Measurements from ENCODE around the gene ZNF236. TPM values are rescaled to one million over a fixed set of nuclear protein-coding genes. Genes with fewer than 3 reads are reported as not detected.

Gene ZNF236
- total and polyA plus RNA-seq, 10 of the 15 experiments (the other 5 are each of a cell fraction or from before 2014, with no cell fraction given) = 1.0 to 14.4 (median 5.9) TPM

DNA sequence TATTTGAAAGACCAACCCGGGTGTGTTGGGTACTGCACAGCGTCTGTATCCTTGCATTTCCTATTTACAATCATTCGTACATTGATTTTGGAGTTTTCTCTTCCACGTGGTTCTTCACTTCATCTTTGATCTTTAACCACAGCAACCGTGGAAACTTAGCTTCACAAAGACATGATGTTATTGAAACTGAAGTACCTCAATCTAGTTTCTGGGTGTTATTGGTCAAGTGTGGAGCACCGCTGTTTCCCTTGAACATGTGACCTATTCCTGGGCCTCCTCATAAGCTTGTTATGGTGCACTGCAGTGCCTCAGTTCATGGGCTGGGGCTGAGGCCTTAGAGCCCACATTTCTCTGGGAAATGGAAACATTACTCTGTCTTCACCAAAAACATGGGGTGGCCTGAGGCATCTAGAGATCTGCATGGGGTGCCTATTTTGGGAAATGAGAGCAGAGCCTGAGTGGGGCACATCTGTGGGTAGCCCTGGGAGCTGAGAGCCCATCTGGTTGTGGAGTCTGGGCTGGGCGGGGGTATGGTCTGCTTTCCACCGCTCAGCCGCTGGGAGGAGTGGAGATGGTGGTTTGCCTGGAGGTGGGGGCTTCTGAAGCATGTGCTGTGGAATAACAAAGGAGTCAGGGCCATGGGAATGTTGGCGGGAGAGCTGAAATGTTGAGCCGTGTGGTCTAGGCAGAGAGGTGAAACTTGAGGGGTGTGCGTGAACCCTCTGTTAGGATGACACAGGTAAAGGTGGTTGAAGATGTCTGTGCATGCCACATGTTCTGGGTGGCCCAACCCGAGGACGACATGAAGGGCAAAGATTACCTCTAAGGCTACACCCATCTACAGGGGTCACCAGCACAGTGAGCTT lies 37.4 kb downstream of the ZNF236 start:
- no peak overlapping the region for H3K9ac ChIP-seq (ENCODE audit: control insufficient read depth, insufficient read depth, low read length)
- H3K9me3 ChIP-seq (replicated peaks; ENCODE audit: control insufficient read depth, insufficient read depth, low read length) = no peaks in the 10 kb centered on the region
- H3K27ac ChIP-seq (ENCODE audit: control insufficient read depth, insufficient read depth) = peak overlapping the region; percentile 56
- ChIA-PET POLR2A (interaction anchor here (1.2 to 1.3 kb wide), 2 partner anchors 9 to 103 kb away, joined by 4 read pairs; no protein-coding TSS in a partner anchor), SMC1A (ENCODE audit: uncharacterized antibody, unreplicated experiment) (interaction anchor here (0.8 to 1.3 kb wide), 2 partner anchors 9 kb away, joined by 4 to 5 read pairs; no protein-coding TSS in a partner anchor), RAD21 (ENCODE audit: unreplicated experiment) (no interaction called here), CTCF (interaction anchor here (1.0 to 2.9 kb wide), 2 partner anchors 15 to 57 kb away, joined by 3 to 21 read pairs; no protein-coding TSS in a partner anchor)
- no peak overlapping the region for H2AFZ ChIP-seq (ENCODE audit: control insufficient read depth, low read depth, low read length)
- no peak overlapping the region for H3K4me3 ChIP-seq
- H3K27me3 ChIP-seq (replicated peaks in 1 of 2; ENCODE audit: control insufficient read depth in 2 of 2, insufficient read depth in 2 of 2, low read length in 1 of 2) = no peaks in the 10 kb centered on the region
- peaks cover 0 to 12% of the 10 kb centered on the region in 2 experiments; a peak in 2 of 4 replicates for H3K36me3 ChIP-seq (ENCODE audit: control insufficient read depth in 2 of 2, insufficient read depth in 2 of 2, low read length in 1 of 2)
- FAIRE-seq (peak; percentile 96), DNase-seq (ENCODE audit: low read depth, low spot score) (peak; percentile 30), ATAC-seq (peak; percentile 98)
- intact Hi-C loops (cut with micrococcal nuclease; ENCODE audit: unreplicated experiment) = no loop called here
- H3K4me2 ChIP-seq (ENCODE audit: control insufficient read depth, insufficient read depth) = no peak overlapping the region
- no peaks in the 10 kb centered on the region for H4K20me1 ChIP-seq (ENCODE audit: control insufficient read depth, insufficient read depth)
- 81% methylated on average over 14 of the region's 14 CpGs for WGBS (ENCODE audit: insufficient coverage, insufficient replicate concordance, low lambda C conversion rate, missing lambda C conversion rate)
- BruUV-seq (replicated peaks) = no TSS peak
- in situ Hi-C loops (cut with MboI) = no loop called here
- TF ChIP-seq TCF7 (IDR thresholded peaks at IDR 0.05; ENCODE audit: borderline replicate concordance) (peak; percentile 91), EED (IDR thresholded peaks at IDR 0.05; ENCODE audit: low read depth) (0 out of 2 replicates have a peak, but pooled peaks have one; percentile 42), RUNX3 (IDR thresholded peaks at IDR 0.05; ENCODE audit: low read length) (peak; percentile 90), TCF12 (IDR thresholded peaks at IDR 0.05; ENCODE audit: low read depth, low read length) (no peak), SPI1 (IDR thresholded peaks at IDR 0.05; ENCODE audit: borderline replicate concordance, insufficient read depth, low read depth, low read length) (no peak), ATF7 (IDR thresholded peaks at IDR 0.05; ENCODE audit: low read depth) (0 out of 2 replicates have a peak, but pooled peaks have one; percentile 14), IKZF2 (IDR thresholded peaks at IDR 0.05) (0 out of 4 replicates have a peak, but pooled peaks of 1 of the 2 experiments have one; percentile 35)
- TF ChIP-seq, protein P1, sequence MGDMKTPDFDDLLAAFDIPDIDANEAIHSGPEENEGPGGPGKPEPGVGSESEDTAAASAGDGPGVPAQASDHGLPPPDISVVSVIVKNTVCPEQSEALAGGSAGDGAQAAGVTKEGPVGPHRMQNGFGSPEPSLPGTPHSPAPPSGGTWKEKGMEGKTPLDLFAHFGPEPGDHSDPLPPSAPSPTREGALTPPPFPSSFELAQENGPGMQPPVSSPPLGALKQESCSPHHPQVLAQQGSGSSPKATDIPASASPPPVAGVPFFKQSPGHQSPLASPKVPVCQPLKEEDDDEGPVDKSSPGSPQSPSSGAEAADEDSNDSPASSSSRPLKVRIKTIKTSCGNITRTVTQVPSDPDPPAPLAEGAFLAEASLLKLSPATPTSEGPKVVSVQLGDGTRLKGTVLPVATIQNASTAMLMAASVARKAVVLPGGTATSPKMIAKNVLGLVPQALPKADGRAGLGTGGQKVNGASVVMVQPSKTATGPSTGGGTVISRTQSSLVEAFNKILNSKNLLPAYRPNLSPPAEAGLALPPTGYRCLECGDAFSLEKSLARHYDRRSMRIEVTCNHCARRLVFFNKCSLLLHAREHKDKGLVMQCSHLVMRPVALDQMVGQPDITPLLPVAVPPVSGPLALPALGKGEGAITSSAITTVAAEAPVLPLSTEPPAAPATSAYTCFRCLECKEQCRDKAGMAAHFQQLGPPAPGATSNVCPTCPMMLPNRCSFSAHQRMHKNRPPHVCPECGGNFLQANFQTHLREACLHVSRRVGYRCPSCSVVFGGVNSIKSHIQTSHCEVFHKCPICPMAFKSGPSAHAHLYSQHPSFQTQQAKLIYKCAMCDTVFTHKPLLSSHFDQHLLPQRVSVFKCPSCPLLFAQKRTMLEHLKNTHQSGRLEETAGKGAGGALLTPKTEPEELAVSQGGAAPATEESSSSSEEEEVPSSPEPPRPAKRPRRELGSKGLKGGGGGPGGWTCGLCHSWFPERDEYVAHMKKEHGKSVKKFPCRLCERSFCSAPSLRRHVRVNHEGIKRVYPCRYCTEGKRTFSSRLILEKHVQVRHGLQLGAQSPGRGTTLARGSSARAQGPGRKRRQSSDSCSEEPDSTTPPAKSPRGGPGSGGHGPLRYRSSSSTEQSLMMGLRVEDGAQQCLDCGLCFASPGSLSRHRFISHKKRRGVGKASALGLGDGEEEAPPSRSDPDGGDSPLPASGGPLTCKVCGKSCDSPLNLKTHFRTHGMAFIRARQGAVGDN (IDR thresholded peaks at IDR 0.05) = peak; percentile 33; the same call in 1 of the 2 replicates
- no peaks in the 10 kb centered on the region for H3K79me2 ChIP-seq (ENCODE audit: control insufficient read depth, insufficient read depth, low read length)
- peaks cover 5% of the 10 kb centered on the region for H3K4me1 ChIP-seq (ENCODE audit: control insufficient read depth, insufficient read depth, low read length)
